T-cell (primary cell): Measurements from ENCODE around the gene BHLHA15. TPM values are rescaled to one million over a fixed set of nuclear protein-coding genes. Genes with fewer than 3 reads are reported as not detected.
A peak's percentile ranks its signal among the peaks of the same experiment; 100 is the strongest.
"Not testable (repeated sequence)": the region's sequence is repeated elsewhere in the genome, so short reads cannot be mapped to it uniquely, and the experiment has no call there.

Source experiments
- ATAC-seq, 4 experiments: fragments of 200-7000 bp in 3 of 4; fragments of 150-1000 bp in 1 of 4; cut with Tn5 transposase; replicated peaks in 1 of 4; 1 replicate in 3 of 4; 2 replicates in 1 of 4; pipeline ENCODE4 v1.10.0; 2021; ENCODE audit warnings: moderate library complexity in 3 of 4, mild to moderate bottlenecking in 2 of 4, moderate number of reproducible peaks in 1 of 4
- CTCF ChIA-PET, 2 donors: fragments of 300-600 bp; sonication (Branson Sonifier 250); formaldehyde crosslinking; loops; one replicate each; lab custom pipeline; 2022; ENCODE audit warnings: antibody characterized with exemption in 2 of 2; lab: Charles Lee
- POLR2A ChIA-PET, 2 donors: fragments of 300-600 bp; sonication (Branson Sonifier 250); formaldehyde crosslinking; loops; one replicate each; lab custom pipeline; 2022; ENCODE audit warnings: antibody characterized with exemption in 2 of 2; lab: Charles Lee
- DNase-seq, 35 experiments: peaks; one replicate each; pipeline versions ENCODE4 v3.0.0 to v3.0.0-alpha.2; 2013 to 2023
- H3K27ac ChIP-seq: one replicate; pipeline ENCODE4 v1.5.1; 2013; ENCODE audit warnings: low read length
- H3K27me3 ChIP-seq, 2 experiments: replicated peaks in 1 of 2; 1 replicate in 1 of 2; 2 replicates in 1 of 2; pipeline versions ENCODE4 v1.6.1 to v1.7.0; 2013; ENCODE audit warnings: low read length in 1 of 2, mixed read lengths in 1 of 2; ENCODE audit not compliant: control insufficient read depth in 2 of 2, insufficient read depth in 2 of 2; ENCODE audit errors: extremely low read depth in 1 of 2
- H3K36me3 ChIP-seq, 2 donors: 1 replicate in 1 of 2; 2 replicates in 1 of 2; pipeline versions ENCODE4 v1.6.1 to v1.7.0; 2013; ENCODE audit warnings: low read length in 1 of 2; ENCODE audit not compliant: control insufficient read depth in 2 of 2, insufficient read depth in 1 of 2; ENCODE audit errors: extremely low read depth in 1 of 2
- H3K4me1 ChIP-seq, 2 experiments: 1 replicate in 1 of 2; 2 replicates in 1 of 2; pipeline versions ENCODE4 v1.6.1 to v1.7.0; 2013; ENCODE audit warnings: low read length in 2 of 2, mixed read lengths in 1 of 2; ENCODE audit not compliant: insufficient read depth in 2 of 2, control insufficient read depth in 1 of 2; ENCODE audit errors: extremely low read depth in 1 of 2
- H3K4me3 ChIP-seq, 2 donors: 1 replicate in 1 of 2; 2 replicates in 1 of 2; pipeline versions ENCODE4 v1.5.1 to v1.7.0; 2013; ENCODE audit warnings: mild to moderate bottlenecking in 2 of 2, low read length in 1 of 2, moderate library complexity in 1 of 2; ENCODE audit not compliant: control insufficient read depth in 1 of 2; ENCODE audit errors: extremely low read depth in 1 of 2
- H3K9me3 ChIP-seq: 2 replicates; pipeline ENCODE4 v1.7.0; 2013
- H3K27ac Mint-ChIP-seq, 2 donors: one replicate each; pipeline ENCODE4 v1.8.0; 2020 to 2021; ENCODE audit warnings: mild to moderate bottlenecking in 2 of 2, mixed read lengths in 2 of 2
- H3K27me3 Mint-ChIP-seq, 2 donors: one replicate each; pipeline ENCODE4 v1.8.0; 2021 to 2022; ENCODE audit warnings: mixed read lengths in 2 of 2
- H3K36me3 Mint-ChIP-seq: one replicate; pipeline ENCODE4 v1.8.0; 2021; ENCODE audit warnings: mixed read lengths
- H3K4me1 Mint-ChIP-seq, 3 donors: one replicate each; pipeline ENCODE4 v1.8.0; 2020 to 2022; ENCODE audit warnings: mixed read lengths in 3 of 3, mild to moderate bottlenecking in 1 of 3
- H3K4me3 Mint-ChIP-seq, 3 donors: one replicate each; pipeline ENCODE4 v1.8.0; 2020 to 2022; ENCODE audit warnings: mild to moderate bottlenecking in 3 of 3, mixed read lengths in 3 of 3, moderate library complexity in 3 of 3
- H3K9me3 Mint-ChIP-seq, 3 donors: one replicate each; pipeline ENCODE4 v1.8.0; 2020 to 2022; ENCODE audit warnings: mixed read lengths in 3 of 3
- WGBS: methylation state at CpG from one replicate; pipeline ENCODE4 v1.1.5; 2013; ENCODE audit warnings: missing lambda C conversion rate; ENCODE audit not compliant: insufficient coverage; 5-methylcytosine and 5-hydroxymethylcytosine counted together
- total RNA-seq, 35 experiments: library from RNA in 6 of 35; stranded (reverse) in 6 of 35; fragments of 120-200 nt in 1 of 35; gene quantifications; one replicate each; pipeline versions ENCODE4 v1.2.1 to v1.2.4 and lab custom pipeline; 2013 to 2026

The BHLHA15 gene
- total RNA-seq, 5 donors from 2014 or later (not counting 1 experiment from before 2014, with no cell fraction given): 0.55 TPM; not detected in 4

DNA sequence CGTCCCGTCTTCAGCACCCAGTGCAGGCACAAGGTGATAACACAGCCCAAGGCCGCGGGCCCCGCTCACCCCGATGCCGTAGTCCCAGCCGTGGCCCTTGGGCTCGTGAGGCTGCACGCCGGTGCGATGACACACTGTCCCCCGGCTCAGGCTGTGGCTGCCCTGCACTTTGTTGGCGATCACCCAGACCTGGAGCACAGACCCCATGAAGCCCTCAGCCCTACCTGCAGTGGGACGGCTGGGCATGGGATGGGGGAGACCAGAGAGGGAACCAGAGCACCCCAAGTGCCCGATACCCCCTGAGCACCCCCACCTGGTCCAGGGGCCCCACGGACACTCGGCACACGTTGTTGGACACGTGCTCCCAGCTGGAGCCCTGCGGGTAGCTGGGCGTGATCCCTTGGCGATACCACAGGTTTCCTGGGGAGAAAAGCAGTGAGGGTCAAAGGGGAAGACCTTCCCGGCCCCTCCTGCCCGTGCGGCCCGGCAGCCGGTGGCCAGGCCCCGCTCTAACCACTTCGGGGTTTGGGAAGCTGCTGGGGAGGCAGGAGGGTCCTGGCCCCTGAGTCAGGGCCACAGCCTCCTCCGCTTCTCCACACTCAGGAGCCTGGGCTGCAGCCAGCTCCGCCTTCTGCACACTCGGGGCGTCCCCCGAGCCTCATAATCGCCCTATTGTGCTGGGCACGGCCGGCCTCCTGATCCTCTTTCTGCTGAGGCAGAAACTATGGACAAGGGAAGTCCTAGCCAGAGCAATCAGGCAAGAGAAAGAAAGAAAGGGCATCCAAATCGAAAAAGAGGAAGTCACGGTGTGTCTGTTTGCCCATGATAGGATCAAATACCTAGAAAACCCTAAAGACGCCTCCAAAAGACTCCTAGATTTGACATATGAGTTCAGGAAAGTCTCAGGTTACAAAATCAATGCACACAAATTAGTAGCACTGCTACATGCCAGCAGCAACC is 6.7 kb downstream of the BHLHA15 start:
- no peak overlapping the region for H3K27ac ChIP-seq
- no peaks in the 10 kb centered on the region for H3K27me3 ChIP-seq
- Mint-ChIP-seq H3K36me3 (peaks cover 16% of the 10 kb centered on the region), H3K27me3 (no peaks in the 10 kb centered on the region), H3K27ac (peak overlapping the region; percentile 33 to 77), H3K4me3 (peak overlapping the region in 1 of 3 donors; percentile 34), H3K4me1 (peaks cover 17 to 22% (median 19%) of the 10 kb centered on the region in 3 donors), H3K9me3 (no peaks in the 10 kb centered on the region)
- ATAC-seq (no peak), DNase-seq (no peak)
- peaks cover 0 to 5% of the 10 kb centered on the region in 2 experiments for H3K4me1 ChIP-seq
- ChIA-PET POLR2A (interaction anchor here in 1 of 2 donors (0.6 kb wide), 1 partner anchor 51 kb away, joined by 5 read pairs; no protein-coding TSS in a partner anchor), CTCF (no interaction called here)
- H3K4me3 ChIP-seq: no peak overlapping the region
- 88% methylated on average over 31 of the region's 41 CpGs for WGBS
- H3K36me3 ChIP-seq: peaks cover 16 to 35% of the 10 kb centered on the region in 2 donors
- H3K9me3 ChIP-seq: no peaks in the 10 kb centered on the region

DNA sequence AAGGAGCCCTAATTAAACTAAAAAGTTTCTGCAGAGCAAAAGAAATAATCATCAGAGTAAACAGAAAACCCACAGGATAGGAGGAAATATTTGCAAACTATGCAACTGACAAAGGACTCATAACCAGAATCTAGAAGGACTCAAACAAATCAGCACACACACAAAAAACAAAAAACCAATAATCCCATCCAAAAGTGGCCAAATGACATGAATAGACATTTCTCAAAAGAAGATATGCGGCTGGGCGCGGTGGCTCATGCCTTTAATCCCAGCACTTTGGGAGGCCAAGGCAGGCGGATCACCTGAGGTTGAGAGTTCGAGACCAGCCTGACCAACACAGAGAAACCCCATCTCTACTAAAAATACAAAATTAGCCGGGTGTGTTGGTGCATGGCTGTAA is 8.1 kb downstream of the BHLHA15 start:
- peak overlapping the region; percentile 35 to 74 for H3K27ac Mint-ChIP-seq
- H3K4me3 ChIP-seq, DNase-seq, H3K27me3 ChIP-seq, CTCF ChIA-PET, H3K4me1 ChIP-seq, H3K27ac ChIP-seq, H3K4me3 Mint-ChIP-seq, H3K9me3 ChIP-seq, H3K9me3 Mint-ChIP-seq, POLR2A ChIA-PET, ATAC-seq, H3K27me3 Mint-ChIP-seq: not testable (repeated sequence)
- H3K36me3 ChIP-seq: peaks cover 13 to 44% of the 10 kb centered on the region in 2 donors
- H3K36me3 Mint-ChIP-seq: peaks cover 19% of the 10 kb centered on the region
- peaks cover 17 to 22% (median 17%) of the 10 kb centered on the region in 3 donors for H3K4me1 Mint-ChIP-seq
- WGBS: 91% methylated on average over 3 of the region's 6 CpGs

DNA sequence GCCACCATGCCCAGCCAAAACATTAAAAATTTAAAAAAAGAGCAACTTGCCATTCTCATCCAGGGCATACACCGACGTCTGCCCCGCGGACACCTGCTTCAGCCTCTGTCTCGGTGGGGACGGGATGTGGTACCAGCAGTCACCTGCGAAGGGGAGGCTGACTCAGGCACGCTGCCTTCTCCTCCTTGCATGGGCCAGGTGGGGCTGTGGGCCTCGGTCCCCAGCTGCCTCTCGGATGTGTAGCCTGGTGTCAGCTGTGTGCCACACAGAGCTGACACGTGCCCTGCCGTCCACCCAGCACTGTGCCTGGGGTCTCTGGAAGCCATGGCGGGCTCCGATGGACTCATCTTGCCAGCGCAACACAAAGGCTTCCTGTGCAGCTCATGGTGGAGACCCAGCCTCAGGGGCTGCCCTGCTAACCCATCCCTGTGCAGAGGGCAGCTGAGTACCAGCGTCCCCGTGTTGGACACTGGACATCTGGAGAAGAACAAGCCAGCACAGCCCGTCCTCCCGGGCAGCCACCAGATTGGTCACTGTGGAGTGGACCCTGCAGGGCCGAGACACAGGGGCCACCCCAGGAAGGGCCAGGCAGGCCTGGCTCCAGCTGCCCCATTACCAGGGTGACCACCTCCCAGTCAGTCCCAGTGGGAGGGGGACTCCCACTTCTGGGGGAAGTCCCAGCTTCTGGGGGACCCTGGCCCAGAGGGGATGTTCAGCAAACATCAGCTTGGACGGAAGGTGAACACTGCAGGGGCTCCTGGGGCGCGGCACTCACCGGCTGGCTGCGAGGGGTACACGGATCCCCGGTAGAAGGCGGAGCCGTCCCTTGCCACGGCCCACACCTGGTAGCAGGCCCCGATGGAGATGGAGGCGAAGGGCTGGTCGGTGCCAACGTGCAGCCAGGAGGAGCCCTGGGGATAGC is 10.6 kb downstream of the BHLHA15 start:
- H3K4me1 Mint-ChIP-seq: peaks cover 17 to 19% (median 17%) of the 10 kb centered on the region in 3 donors
- no peak overlapping the region for H3K4me3 ChIP-seq
- H3K9me3 Mint-ChIP-seq: no peaks in the 10 kb centered on the region
- H3K27ac ChIP-seq: no peak overlapping the region
- CTCF ChIA-PET: no interaction called here
- H3K27me3 Mint-ChIP-seq: no peaks in the 10 kb centered on the region
- POLR2A ChIA-PET: no interaction called here
- no peak overlapping the region for H3K27ac Mint-ChIP-seq
- DNase-seq (no peak), ATAC-seq (no peak)
- H3K36me3 ChIP-seq: peaks cover 7 to 52% of the 10 kb centered on the region in 2 donors
- WGBS: 97% methylated on average over 34 of the region's 34 CpGs
- H3K4me1 ChIP-seq: peaks cover 0 to 4% of the 10 kb centered on the region in 2 experiments
- no peaks in the 10 kb centered on the region for H3K27me3 ChIP-seq
- H3K9me3 ChIP-seq: no peaks in the 10 kb centered on the region
- no peak overlapping the region for H3K4me3 Mint-ChIP-seq
- peaks cover 28% of the 10 kb centered on the region for H3K36me3 Mint-ChIP-seq

DNA sequence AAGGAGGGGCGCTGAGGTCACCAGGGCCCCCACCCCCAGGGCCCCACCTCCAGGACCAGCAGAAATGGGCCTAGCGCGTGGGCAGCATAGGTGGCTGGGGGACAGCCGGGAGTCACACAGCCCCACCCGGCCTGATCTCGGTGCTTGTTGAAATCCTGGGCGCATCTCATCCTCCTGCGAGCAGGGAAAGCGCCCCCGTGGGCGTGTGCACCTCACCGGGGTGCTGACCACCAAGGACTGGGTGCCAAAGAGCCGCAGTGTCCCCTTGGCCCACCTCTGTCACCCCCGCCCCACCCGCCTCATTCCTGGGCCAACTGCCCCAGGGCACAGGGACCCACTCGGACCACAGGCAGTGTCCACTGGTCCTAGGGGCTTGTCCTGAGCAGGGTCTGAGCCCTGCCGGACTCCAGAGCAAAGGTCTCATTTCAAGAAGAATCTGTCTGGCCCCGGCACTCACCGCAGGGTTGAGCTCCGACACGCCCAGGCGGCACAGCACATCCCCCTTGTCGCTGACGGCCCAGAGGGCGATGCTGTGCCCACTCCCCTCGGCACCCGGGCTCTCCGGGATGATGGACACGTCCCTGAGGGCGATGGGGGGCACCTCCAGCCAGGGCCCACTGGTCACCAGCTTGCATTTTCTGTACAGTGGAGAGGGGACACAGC is 11.4 kb downstream of the BHLHA15 start:
- H3K27me3 Mint-ChIP-seq: no peaks in the 10 kb centered on the region
- peaks cover 17 to 19% (median 17%) of the 10 kb centered on the region in 3 donors for H3K4me1 Mint-ChIP-seq
- no peaks in the 10 kb centered on the region for H3K27me3 ChIP-seq
- ATAC-seq: no peak
- no peaks in the 10 kb centered on the region for H3K9me3 Mint-ChIP-seq
- no peak overlapping the region for H3K4me3 ChIP-seq
- H3K9me3 ChIP-seq: no peaks in the 10 kb centered on the region
- DNase-seq: no peak
- peaks cover 0 to 3% of the 10 kb centered on the region in 2 experiments for H3K4me1 ChIP-seq
- H3K27ac ChIP-seq: no peak overlapping the region
- peaks cover 11 to 47% of the 10 kb centered on the region in 2 donors for H3K36me3 ChIP-seq
- H3K27ac Mint-ChIP-seq: no peak overlapping the region
- no peak overlapping the region for H3K4me3 Mint-ChIP-seq
- ChIA-PET CTCF (no interaction called here), POLR2A (no interaction called here)
- H3K36me3 Mint-ChIP-seq: peaks cover 30% of the 10 kb centered on the region
- 96% methylated on average over 30 of the region's 30 CpGs for WGBS

DNA sequence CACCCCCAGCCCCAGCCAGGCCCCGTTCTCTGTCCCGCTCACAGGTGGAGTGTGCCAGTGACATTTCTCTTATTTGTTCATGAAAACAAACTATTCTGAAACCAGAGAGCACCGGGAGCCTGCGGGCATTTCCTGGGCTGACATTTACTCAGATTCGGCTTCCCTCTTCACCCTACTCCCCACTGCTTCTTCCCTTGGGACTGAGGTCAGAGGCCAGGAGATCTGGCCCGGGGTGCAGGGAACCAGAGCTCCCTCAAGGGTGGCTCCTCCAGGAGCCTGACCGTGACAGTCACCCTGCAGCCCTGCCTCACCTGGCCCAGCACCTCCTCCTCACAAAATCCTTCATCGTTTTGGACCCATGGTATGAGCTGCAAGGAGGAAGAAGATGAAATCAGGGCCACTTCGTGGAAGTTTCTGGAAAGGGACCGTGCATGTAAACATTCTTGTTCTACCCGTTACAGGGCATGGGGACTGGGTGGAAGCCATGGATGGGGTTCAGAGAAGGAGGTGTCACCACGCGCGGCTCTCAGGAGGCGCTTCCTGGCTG is 12.2 kb downstream of the BHLHA15 start:
- H3K27ac Mint-ChIP-seq: peak overlapping the region in 1 of 2 donors; percentile 44
- DNase-seq (no peak), ATAC-seq (no peak)
- ChIA-PET CTCF (no interaction called here), POLR2A (no interaction called here)
- Histone ChIP-seq H3K27me3 (no peaks in the 10 kb centered on the region), H3K9me3 (no peaks in the 10 kb centered on the region), H3K4me1 (no peaks in the 10 kb centered on the region), H3K27ac (no peak overlapping the region), H3K4me3 (no peak overlapping the region), H3K36me3 (peaks cover 16 to 40% of the 10 kb centered on the region in 2 donors)
- peaks cover 35% of the 10 kb centered on the region for H3K36me3 Mint-ChIP-seq
- H3K9me3 Mint-ChIP-seq: no peaks in the 10 kb centered on the region
- no peaks in the 10 kb centered on the region for H3K27me3 Mint-ChIP-seq
- 88% methylated on average over 11 of the region's 15 CpGs for WGBS
- no peak overlapping the region for H3K4me3 Mint-ChIP-seq
- H3K4me1 Mint-ChIP-seq: peaks cover 13 to 15% (median 13%) of the 10 kb centered on the region in 3 donors
